Endometrium (tissue), 2 donors: ENCODE results near the gene MLYCD.

Experiments
- FAIRE-seq: peaks from 2 replicates; lab custom pipeline; 2012; peaks lifted over from hg19 to GRCh38; lab: Jason Lieb, UNC
- donor health status: control.
- donor health status: control.

Gene MLYCD

GRCh38 chr16:83970430-83970815, 71.5 kb downstream of the MLYCD start:
- FAIRE-seq = no peak

- no peak for FAIRE-seq
These were observed 72.5 kb downstream of the MLYCD start for GRCh38 chr16:83971165-83972130.

DNA sequence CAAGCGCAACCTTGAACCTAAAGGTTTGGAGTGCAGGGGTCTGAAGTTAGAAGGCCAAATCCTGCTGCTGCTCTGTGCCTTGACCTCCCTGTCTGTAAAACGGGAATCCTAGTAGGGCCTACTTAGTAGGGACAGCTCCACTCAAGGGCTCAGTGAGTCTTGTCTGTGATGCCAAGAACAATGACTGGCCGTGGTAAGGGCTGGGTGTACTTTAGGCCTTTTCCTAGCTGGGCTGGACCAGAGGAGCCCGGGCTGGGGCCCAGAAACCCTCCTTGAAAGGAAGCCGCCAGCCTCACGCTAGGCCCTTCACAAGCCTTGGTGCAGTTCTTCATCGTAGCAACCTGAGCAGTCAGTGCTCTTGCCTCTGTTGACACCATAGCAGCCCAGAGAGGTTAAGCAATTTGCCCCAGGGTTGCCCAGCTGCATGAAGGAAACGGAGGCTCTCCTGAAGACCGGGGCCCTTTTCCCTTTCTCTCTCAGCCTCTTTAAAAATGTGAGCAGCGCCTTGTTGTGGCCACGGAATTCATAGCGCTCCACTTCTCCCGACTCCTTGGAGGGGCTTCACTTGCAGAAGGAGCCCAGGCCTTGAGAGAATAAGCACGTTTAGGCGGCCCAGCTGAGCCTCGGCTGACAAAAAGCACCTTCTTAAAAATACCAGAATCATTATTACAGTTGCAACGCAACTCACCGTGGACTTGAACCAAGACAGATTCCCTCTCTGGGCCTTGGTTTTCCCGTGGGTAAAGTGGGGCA, 73.5 kb downstream of the MLYCD start:
- FAIRE-seq = no peak

DNA sequence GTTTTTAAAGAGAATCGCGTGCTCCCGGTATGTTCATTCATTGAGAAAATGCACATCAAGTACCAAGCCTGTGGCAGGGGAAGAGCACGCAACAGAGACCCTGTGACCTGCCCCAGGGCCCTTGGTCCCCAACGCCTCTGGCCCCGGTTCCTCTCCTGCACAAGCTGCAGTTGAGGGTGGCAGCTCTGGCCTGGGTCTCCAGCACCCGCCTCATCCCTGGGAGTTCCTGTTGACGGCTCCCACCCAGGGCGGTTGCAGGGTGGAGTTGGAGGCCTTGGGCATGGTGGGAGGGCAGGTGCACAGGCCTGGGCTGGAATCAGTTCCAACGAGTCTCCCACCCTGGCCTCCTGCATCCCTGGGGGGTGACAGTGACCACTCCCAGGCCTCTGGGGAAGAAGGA, 74.2 kb downstream of the MLYCD start:
- no peak for FAIRE-seq

GRCh38 chr16:83973581-83974385, 74.9 kb downstream of the MLYCD start:
- FAIRE-seq = no peak

- FAIRE-seq = no peak
These were observed 75.6 kb downstream of the MLYCD start for GRCh38 chr16:83974475-83974874.

GRCh38 chr16:83975590-83976260, 76.8 kb downstream of the MLYCD start:
- no peak for FAIRE-seq
